ENCODE results near the gene PSMB5. TPM values are rescaled to one million over a fixed set of nuclear protein-coding genes. Genes with fewer than 3 reads are reported as not detected.

PSMB5 gene
- total RNA-seq = 184 and 233 TPM in 2 replicates

GRCh38 chr14:23034498-23035302 is at the start of gene PSMB5:
PSMB5 (minus strand) TSS chr14:23034900; CDS start chr14:23034881, 19 bp downstream.

GRCh38 chr14:23056956-23057756 is 22.5 kb upstream of the PSMB5 start, which contains the start of gene CDH24:
CDH24 (minus strand) TSS chr14:23057520; CDS start chr14:23055733, 1,787 bp downstream.

GRCh38 chr14:23042162-23042965 is 7.7 kb upstream of the PSMB5 start, which contains the start of gene PSMB11:
PSMB11 (plus strand) TSS chr14:23042212; CDS start chr14:23042226, 14 bp downstream.

GRCh38 chr14:23009939-23010726 is 24.6 kb downstream of the PSMB5 start, which contains the start of gene C14orf93:
C14orf93 (minus strand) TSS chr14:23010143; CDS start chr14:22999023, 11,120 bp downstream.

GRCh38 chr14:22982477-22983245 is 52.0 kb downstream of the PSMB5 start, which contains the start of gene AJUBA:
AJUBA (minus strand) TSS chr14:22982551; CDS start chr14:22982266, 285 bp downstream.

Other genes starting within 250 kb of the PSMB5 start
- 6.9 and 11.4 TPM in 2 replicates for gene SLC7A7, start 219.5 kb downstream of the PSMB5 start, total RNA-seq
- 40.8 and 120 TPM in 2 replicates for gene MRPL52, start 205.0 kb downstream of the PSMB5 start, total RNA-seq
- gene MMP14, start 198.3 kb downstream of the PSMB5 start, total RNA-seq = 268 and 400 TPM in 2 replicates
- gene LRP10, start 163.2 kb downstream of the PSMB5 start, total RNA-seq = 116 and 127 TPM in 2 replicates
- not detected in 2 replicates for gene REM2, start 151.7 kb downstream of the PSMB5 start, total RNA-seq
- gene RBM23, start 115.8 kb downstream of the PSMB5 start, total RNA-seq = 61.1 and 90.1 TPM in 2 replicates
- gene PRMT5, start 105.5 kb downstream of the PSMB5 start, total RNA-seq = 59.2 and 61.7 TPM in 2 replicates
- gene HAUS4, start 77.8 kb downstream of the PSMB5 start, total RNA-seq = 46.7 and 60.8 TPM in 2 replicates
- 54.9 and 71.9 TPM in 2 replicates for gene AJUBA, start 52.3 kb downstream of the PSMB5 start, total RNA-seq
- gene C14orf93, start 24.8 kb downstream of the PSMB5 start, total RNA-seq = 5.8 and 6.2 TPM in 2 replicates
- not detected in 2 replicates for gene PSMB11, start 7.3 kb upstream of the PSMB5 start, total RNA-seq
- 10.8 and 18.9 TPM in 2 replicates for gene CDH24, start 22.6 kb upstream of the PSMB5 start, total RNA-seq
- gene ACIN1, start 60.2 kb upstream of the PSMB5 start, total RNA-seq = 97.0 and 102 TPM in 2 replicates
- gene C14orf119, start 60.6 kb upstream of the PSMB5 start, total RNA-seq = 37.7 and 45.7 TPM in 2 replicates
- not detected in 2 replicates for gene CIROP, start 70.1 kb upstream of the PSMB5 start, total RNA-seq
- gene CEBPE, start 84.4 kb upstream of the PSMB5 start, total RNA-seq = not detected in 2 replicates
- gene SLC7A8, start 148.8 kb upstream of the PSMB5 start, total RNA-seq = 0.19 and 0.33 TPM in 2 replicates
- not detected in 2 replicates for gene RNF212B, start 203.0 kb upstream of the PSMB5 start, total RNA-seq